ENCODE data around the gene ULK3.

DNA sequence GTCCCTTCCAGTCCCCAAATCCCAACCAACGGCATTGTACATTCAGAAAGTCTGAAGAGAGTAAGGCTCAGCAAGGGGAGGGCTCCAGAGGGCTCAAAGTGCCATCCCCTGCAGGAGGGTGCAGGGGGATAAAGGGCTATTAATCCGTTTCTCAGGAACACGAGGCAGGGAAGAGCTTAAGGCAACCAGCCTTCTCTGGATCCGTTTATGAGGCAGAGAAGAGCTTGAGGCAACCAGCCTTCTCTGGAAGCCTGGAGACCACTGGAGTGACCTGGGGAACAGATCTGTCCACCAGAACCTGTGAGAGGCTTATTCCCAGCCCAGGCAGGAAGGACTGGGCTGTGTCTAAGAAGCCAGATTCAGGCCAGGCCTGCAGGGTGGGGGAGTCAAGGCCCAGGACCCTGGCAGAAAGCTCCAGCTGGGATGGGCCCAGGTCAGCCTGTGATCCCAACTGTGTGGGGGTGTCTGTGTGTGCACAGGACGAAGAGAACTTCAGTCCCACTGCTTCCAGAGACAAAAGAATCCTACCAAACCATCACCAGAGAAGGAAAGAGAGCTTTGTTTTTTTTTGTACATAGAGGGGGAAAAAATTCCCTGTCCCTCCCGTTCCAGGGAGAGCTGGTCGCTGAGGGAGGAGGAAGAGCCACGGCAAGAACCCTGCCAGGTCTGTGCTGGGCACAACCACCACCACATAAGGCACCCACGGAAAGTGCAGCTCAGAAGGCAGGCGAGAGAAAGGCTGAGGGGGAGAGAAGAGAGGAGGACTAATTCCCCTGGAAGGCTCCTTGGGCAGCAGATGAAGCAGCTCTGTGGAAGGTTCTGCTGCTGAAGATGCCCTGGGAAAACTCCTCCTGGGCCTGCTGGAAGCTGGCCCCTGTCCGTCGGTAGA, 1.6 kb upstream of the ULK3 start:
- TF ChIP-seq CBX5 (IDR thresholded peaks at IDR 0.05; ENCODE audit: low read depth) (no peak), RBBP5 (conservative IDR thresholded peaks at IDR 0.05) (no peak), ZNF274 (IDR thresholded peaks at IDR 0.05; ENCODE audit: insufficient read depth, insufficient read length) (no peak), SRF (IDR thresholded peaks at IDR 0.05; ENCODE audit: low read depth in 2 of 2, low read length in 2 of 2) (no peak), HSF1 (IDR thresholded peaks at IDR 0.05; ENCODE audit: low read depth, low read length) (no peak), HDAC2 (IDR thresholded peaks at IDR 0.05) (no peak), POLR2A (IDR thresholded peaks at IDR 0.05; ENCODE audit: low read depth, low read length) (no peak; the same call in 1 of the 2 replicates)
- TF ChIP-seq, protein P1, sequence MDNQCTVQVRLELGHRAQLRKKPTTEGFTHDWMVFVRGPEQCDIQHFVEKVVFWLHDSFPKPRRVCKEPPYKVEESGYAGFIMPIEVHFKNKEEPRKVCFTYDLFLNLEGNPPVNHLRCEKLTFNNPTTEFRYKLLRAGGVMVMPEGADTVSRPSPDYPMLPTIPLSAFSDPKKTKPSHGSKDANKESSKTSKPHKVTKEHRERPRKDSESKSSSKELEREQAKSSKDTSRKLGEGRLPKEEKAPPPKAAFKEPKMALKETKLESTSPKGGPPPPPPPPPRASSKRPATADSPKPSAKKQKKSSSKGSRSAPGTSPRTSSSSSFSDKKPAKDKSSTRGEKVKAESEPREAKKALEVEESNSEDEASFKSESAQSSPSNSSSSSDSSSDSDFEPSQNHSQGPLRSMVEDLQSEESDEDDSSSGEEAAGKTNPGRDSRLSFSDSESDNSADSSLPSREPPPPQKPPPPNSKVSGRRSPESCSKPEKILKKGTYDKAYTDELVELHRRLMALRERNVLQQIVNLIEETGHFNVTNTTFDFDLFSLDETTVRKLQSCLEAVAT (IDR thresholded peaks at IDR 0.05), result no peak
- TF ChIP-seq, protein P2, sequence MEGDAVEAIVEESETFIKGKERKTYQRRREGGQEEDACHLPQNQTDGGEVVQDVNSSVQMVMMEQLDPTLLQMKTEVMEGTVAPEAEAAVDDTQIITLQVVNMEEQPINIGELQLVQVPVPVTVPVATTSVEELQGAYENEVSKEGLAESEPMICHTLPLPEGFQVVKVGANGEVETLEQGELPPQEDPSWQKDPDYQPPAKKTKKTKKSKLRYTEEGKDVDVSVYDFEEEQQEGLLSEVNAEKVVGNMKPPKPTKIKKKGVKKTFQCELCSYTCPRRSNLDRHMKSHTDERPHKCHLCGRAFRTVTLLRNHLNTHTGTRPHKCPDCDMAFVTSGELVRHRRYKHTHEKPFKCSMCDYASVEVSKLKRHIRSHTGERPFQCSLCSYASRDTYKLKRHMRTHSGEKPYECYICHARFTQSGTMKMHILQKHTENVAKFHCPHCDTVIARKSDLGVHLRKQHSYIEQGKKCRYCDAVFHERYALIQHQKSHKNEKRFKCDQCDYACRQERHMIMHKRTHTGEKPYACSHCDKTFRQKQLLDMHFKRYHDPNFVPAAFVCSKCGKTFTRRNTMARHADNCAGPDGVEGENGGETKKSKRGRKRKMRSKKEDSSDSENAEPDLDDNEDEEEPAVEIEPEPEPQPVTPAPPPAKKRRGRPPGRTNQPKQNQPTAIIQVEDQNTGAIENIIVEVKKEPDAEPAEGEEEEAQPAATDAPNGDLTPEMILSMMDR (IDR thresholded peaks at IDR 0.05 in 2 of 3, conservative IDR thresholded peaks at IDR 0.05 in 1 of 3; ENCODE audit: control insufficient read depth in 2 of 3, extremely low read depth in 1 of 3, insufficient read depth in 1 of 3, low read depth in 3 of 3, low read length in 3 of 3), result no peak
- TF ChIP-seq, protein P3, sequence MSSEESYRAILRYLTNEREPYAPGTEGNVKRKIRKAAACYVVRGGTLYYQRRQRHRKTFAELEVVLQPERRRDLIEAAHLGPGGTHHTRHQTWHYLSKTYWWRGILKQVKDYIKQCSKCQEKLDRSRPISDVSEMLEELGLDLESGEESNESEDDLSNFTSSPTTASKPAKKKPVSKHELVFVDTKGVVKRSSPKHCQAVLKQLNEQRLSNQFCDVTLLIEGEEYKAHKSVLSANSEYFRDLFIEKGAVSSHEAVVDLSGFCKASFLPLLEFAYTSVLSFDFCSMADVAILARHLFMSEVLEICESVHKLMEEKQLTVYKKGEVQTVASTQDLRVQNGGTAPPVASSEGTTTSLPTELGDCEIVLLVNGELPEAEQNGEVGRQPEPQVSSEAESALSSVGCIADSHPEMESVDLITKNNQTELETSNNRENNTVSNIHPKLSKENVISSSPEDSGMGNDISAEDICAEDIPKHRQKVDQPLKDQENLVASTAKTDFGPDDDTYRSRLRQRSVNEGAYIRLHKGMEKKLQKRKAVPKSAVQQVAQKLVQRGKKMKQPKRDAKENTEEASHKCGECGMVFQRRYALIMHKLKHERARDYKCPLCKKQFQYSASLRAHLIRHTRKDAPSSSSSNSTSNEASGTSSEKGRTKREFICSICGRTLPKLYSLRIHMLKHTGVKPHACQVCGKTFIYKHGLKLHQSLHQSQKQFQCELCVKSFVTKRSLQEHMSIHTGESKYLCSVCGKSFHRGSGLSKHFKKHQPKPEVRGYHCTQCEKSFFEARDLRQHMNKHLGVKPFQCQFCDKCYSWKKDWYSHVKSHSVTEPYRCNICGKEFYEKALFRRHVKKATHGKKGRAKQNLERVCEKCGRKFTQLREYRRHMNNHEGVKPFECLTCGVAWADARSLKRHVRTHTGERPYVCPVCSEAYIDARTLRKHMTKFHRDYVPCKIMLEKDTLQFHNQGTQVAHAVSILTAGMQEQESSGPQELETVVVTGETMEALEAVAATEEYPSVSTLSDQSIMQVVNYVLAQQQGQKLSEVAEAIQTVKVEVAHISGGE (CRISPR knock-in tag; IDR thresholded peaks at IDR 0.05), result no peak
- TF ChIP-seq, protein P4, sequence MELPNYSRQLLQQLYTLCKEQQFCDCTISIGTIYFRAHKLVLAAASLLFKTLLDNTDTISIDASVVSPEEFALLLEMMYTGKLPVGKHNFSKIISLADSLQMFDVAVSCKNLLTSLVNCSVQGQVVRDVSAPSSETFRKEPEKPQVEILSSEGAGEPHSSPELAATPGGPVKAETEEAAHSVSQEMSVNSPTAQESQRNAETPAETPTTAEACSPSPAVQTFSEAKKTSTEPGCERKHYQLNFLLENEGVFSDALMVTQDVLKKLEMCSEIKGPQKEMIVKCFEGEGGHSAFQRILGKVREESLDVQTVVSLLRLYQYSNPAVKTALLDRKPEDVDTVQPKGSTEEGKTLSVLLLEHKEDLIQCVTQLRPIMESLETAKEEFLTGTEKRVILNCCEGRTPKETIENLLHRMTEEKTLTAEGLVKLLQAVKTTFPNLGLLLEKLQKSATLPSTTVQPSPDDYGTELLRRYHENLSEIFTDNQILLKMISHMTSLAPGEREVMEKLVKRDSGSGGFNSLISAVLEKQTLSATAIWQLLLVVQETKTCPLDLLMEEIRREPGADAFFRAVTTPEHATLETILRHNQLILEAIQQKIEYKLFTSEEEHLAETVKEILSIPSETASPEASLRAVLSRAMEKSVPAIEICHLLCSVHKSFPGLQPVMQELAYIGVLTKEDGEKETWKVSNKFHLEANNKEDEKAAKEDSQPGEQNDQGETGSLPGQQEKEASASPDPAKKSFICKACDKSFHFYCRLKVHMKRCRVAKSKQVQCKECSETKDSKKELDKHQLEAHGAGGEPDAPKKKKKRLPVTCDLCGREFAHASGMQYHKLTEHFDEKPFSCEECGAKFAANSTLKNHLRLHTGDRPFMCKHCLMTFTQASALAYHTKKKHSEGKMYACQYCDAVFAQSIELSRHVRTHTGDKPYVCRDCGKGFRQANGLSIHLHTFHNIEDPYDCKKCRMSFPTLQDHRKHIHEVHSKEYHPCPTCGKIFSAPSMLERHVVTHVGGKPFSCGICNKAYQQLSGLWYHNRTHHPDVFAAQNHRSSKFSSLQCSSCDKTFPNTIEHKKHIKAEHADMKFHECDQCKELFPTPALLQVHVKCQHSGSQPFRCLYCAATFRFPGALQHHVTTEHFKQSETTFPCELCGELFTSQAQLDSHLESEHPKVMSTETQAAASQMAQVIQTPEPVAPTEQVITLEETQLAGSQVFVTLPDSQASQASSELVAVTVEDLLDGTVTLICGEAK (IDR thresholded peaks at IDR 0.05; ENCODE audit: borderline replicate concordance), result no peak

Measured in GM12878 (cell line).